ENCODE data around the gene CCL11.

CCL11 gene

DNA sequence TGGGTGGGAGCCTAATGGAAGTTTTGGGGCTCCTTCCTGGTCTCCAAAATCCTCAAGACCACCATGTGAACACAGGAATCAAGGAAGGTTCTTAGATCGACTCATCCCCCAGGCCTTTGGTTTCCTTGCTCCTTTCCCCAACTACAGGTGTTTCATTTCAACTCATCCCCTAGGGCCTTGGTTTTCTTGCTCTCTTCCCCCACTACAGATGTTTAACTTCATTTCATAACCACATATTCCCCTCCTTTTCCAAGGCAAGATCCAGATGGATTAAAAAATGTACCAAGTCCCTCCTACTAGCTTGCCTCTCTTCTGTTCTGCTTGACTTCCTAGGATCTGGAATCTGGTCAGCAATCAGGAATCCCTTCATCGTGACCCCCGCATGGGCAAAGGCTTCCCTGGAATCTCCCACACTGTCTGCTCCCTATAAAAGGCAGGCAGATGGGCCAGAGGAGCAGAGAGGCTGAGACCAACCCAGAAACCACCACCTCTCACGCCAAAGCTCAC is at the start of gene CCL11:
Gene CCL11 (plus strand): TSS at position 457 of the 507 bp plus-strand sequence. CDS start 67 bp downstream, outside the sequence.
- TF ChIP-seq GATA3 (IDR thresholded peaks at IDR 0.05; ENCODE audit: low read depth, low read length) (no peak), GATA2 (IDR thresholded peaks at IDR 0.05; ENCODE audit: low read depth, low read length) (no peak)

DNA sequence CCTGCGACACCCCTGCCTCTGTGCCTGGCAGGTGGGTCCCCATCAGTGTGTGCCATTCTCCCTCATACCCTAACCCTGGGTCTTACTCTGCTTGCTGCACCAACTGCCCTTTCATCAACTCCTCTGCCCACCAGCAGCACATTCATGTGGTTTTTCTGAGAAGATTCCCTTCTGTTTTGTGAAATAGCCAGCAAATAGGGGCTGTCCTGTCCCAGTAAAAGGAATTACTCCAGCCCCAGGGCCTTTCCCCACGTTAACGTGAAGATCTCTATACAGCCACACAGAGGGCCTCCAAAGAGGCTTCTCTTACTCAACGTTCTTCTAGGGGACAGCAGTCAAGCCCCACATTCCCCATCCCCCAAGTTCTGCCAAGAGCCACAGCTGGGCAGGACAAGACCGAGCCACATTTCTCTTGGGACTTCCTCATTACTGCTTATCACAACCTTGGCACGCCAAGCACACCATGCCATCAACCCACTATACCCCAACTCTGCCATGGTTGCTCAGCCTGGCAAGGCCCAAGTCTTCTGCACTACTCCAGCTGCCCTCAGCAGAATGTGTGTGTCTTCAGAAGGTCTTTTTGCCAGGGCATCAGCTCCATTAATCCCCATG is 49.2 kb upstream of the CCL11 start:
- TF ChIP-seq GATA2 (IDR thresholded peaks at IDR 0.05; ENCODE audit: low read depth, low read length) (no peak), GATA3 (IDR thresholded peaks at IDR 0.05; ENCODE audit: low read depth, low read length) (no peak)

DNA sequence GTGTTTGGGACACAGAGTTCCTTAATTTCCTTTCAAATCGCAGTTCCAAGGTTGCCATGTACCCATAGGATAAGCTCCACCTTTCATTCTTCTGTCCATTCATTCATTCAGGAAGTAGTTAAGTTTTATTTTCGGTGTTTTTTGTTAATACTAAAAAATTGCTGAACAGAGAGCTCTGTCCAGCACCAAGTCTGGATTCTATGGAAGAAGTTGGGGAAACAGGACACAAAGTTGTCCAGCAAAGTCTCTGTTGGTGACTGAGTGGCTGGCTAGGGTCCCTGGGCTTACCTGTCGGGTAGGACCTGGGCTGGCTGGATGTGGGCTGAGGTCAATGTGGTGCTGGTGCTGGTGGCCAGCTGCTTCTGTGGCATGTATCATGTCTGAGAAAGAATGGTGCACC is 48.1 kb upstream of the CCL11 start:
- TF ChIP-seq GATA2 (IDR thresholded peaks at IDR 0.05; ENCODE audit: low read depth, low read length) = no peak
- TF ChIP-seq GATA3 (IDR thresholded peaks at IDR 0.05; ENCODE audit: low read depth, low read length) = no peak

DNA sequence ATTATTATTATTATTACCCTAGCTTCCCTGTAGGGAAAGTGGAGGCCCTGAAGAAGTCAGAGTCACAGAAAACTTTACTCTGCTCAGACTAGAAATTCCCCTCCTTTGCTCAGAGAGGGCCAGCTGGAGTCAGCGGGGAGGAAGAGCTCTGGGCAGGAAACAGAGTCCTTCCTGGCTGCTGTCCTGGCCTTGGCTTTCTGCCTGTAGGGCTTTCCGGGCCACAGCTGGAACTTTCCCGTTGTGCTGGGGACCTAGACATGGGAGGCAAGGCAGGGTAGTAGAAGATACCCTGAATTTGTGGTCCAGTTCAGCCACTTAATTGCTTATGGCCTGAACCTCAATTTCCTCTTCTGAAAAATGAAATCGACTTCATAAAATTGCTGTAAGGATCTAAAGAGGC is 44.5 kb upstream of the CCL11 start:
- TF ChIP-seq GATA2 (IDR thresholded peaks at IDR 0.05; ENCODE audit: low read depth, low read length) (no peak), GATA3 (IDR thresholded peaks at IDR 0.05; ENCODE audit: low read depth, low read length) (no peak)

DNA sequence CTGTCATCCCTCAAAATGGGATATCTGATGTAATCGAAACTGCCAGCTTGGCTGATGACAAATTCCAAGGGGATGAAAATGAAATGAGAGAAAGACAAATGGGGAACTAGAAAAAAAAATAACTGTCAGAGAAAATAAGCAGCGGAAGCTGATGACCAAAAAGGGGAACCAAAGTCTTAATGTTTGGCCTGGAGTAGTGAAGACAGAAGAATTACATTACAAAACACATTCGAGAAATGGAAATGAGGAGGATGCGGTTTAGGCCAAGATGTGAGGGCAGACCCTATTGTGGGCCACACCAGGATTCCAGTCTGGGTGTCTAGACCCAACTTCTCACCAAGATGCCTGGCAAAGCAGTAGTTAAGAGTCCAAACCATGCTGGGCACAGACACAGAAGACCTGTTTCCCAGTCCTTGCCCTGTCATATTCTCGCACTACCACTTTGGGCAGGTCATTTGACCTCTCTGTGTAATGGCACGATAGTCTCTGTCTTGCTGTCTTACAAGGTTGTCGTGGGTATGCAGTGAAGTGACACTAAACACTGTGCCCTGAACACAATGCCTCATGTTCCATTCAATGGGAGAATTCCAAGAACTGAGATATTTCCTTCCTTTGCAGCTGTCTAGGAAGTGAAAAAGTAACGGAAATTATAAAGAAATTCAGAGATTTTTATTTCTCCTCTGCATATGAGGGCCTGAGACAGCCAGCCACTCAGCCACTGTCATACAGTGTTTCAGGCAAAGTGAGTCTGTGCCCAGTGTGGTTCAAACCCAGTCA is 42.8 kb upstream of the CCL11 start:
- TF ChIP-seq GATA2 (IDR thresholded peaks at IDR 0.05; ENCODE audit: low read depth, low read length) (no peak), GATA3 (IDR thresholded peaks at IDR 0.05; ENCODE audit: low read depth, low read length) (no peak)

DNA sequence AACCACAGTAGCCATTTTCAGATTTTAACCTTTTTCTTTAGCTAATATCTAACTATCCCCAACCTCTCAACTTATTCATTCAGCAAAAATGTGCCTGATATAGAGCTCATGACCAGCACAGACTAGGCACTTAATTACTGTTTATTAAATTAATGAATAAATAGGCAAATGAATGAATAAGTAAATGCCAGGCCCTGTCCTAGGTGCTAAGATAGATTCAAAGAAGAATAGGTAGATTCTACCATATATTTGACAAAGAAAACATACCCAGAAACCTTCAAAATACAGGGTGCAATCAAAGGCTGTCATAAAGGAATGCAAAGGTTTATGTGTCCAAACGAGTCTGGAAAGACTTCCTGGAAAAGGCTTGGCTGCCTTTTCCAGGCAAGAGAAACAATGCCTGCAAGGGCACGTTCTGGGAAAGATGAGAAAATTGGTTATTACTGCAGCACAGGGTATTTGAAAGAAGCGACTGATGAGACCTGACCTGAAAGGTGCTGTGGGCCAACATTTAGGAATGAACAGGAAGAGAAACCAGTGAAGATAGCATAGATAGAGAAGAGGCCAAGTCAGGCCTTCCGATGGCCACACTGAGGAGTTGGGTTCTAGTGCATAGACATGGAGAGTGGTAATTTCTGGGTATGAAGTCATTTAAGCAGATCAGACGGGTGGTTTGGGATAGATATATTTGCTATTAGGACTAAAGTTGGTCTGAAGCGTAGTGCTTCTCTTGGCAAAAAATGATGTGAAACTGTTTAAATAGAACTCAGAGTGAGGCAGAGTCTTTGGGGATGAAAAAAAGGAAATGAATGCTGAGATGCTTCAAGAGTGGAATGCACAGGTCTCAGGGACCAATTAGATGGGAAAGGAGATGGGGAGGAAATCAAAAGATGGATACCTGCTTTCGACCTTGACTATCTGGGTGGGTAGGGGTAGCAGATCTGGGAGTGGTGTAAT is 41.9 kb upstream of the CCL11 start:
- no peak for TF ChIP-seq GATA2 (IDR thresholded peaks at IDR 0.05; ENCODE audit: low read depth, low read length)

DNA sequence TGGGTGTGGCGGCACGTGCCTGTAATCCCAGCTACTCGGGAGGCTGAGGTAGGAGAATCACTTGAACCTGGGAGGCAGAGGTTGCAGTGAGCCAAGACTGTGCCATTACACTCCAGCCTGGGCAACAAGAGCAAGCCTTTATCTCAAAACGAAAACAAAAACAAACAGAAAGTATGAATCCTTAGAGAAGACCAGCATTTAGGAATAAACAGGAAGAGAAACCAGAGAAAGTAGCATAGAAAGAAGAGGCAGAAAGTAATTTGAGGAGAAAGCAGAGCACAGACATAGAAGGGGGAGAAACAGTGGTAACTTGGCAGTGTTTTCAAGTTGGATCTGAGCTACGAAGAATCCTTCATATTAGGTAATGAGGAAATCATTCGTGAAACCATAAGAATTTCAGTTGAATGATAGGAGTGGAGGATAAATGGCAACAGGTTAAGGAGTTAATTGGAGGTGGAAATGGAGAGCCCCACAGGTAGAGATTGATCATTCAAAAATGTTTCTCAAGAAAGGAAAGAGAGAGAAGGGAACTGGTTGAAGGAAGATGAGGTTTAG is 40.1 kb upstream of the CCL11 start:
- no peak for TF ChIP-seq GATA2 (IDR thresholded peaks at IDR 0.05; ENCODE audit: low read depth, low read length)
- TF ChIP-seq GATA3 (IDR thresholded peaks at IDR 0.05; ENCODE audit: low read depth, low read length) = no peak

DNA sequence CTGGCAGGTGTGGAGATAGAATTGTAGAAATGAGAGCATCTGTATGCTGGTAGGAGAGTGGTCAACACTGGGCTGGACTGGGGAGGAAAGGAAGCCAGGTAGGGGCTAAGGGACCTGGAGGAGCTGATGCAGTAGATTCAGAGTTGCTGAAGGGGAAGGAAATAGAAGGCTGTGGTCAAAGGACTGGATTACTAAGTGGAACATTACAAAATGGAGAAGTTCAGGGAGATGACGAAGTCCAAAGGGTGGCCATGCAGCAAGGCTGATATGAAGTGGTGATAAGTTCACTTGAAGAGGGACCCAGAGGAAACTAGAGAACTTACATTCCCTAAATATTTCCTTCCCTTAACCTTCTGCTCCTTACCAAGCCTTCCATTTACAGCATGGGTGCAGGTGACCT is 39.1 kb upstream of the CCL11 start:
- TF ChIP-seq GATA3 (IDR thresholded peaks at IDR 0.05; ENCODE audit: low read depth, low read length) = no peak
- no peak for TF ChIP-seq GATA2 (IDR thresholded peaks at IDR 0.05; ENCODE audit: low read depth, low read length)

DNA sequence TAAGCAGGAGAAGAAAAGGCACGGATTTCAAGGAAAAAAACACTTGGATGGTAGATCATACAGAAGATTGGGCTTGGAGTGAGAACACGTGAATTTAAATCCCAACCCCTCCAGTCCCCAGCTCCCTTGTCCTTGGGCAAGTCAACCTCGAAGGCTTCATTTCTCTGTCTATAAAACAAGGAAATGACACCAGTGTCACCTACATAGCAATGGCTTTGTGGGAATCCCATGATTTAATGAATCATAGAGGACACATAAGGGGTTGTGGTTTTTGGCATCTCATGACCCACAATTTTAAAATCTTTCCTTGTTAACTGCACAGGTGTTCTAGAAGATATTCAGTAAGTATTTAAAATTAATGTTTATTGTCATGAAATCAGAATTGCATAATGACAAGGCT is 38.7 kb upstream of the CCL11 start:
- TF ChIP-seq GATA2 (IDR thresholded peaks at IDR 0.05; ENCODE audit: low read depth, low read length) (no peak), GATA3 (IDR thresholded peaks at IDR 0.05; ENCODE audit: low read depth, low read length) (no peak)

DNA sequence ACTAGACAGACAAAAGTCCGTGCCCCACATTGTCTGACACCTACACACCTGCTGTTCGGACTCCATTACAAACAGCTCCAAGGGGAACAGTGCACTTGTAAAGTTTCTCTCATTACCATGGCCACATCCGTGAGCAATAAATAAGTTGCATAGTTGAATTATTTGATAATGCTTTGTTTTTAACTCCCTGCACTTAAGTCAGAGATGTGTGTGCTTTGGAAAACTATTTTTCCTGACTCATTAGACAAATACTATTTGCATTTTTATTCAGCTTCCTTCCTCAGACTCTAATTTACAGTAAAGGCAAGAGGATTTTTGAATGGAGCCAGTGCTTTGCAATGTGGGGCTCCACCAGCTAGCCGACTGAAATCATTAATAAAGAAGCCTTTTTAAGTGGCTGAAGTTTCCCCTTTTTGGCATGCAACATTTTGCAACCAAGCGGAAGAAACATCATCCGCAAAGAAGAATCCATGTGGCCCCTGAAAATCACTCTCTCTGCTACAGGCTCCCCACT is 37.0 kb upstream of the CCL11 start:
- TF ChIP-seq GATA3 (IDR thresholded peaks at IDR 0.05; ENCODE audit: low read depth, low read length) = no peak
- no peak for TF ChIP-seq GATA2 (IDR thresholded peaks at IDR 0.05; ENCODE audit: low read depth, low read length)

DNA sequence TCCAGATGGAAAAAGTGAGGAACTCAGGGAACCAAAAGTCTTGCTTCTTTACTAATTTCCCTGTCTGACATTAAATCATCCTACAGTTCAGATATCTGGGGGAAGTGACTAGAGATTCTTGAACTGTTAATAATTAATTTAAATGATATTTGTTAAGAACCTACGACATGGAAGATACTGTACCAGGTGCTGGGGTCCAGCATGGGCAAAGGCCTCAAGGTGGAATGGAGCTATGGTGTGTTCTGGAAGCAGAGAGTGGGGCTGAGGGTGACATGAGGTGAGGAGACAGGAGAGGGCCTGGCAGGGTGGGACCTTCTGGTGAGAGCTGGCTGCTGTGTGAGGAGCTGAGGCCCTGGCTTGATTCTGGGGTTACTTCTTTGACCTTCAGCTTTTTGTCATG is 36.5 kb upstream of the CCL11 start:
- TF ChIP-seq GATA2 (IDR thresholded peaks at IDR 0.05; ENCODE audit: low read depth, low read length) (no peak), GATA3 (IDR thresholded peaks at IDR 0.05; ENCODE audit: low read depth, low read length) (no peak)

DNA sequence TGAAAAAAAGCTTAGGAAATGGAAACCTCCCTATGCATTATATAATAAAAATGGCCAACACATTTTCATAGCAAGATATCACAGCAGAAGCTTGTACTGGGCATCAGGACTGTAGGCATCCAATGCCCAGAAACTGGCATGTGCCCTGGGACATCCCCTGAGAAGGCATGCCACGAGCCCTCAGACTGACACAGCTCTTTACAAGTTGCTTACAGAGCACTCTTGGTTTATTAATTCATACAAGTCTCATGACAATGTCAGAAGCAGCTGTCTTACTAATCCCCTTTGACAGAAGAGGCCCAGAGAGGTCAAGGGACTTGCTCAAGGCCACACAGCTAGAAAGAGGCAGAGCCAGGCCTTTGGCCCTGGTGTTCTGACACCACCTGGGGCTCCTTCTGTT is 36.1 kb upstream of the CCL11 start:
- TF ChIP-seq GATA2 (IDR thresholded peaks at IDR 0.05; ENCODE audit: low read depth, low read length) (no peak), GATA3 (IDR thresholded peaks at IDR 0.05; ENCODE audit: low read depth, low read length) (no peak)

DNA sequence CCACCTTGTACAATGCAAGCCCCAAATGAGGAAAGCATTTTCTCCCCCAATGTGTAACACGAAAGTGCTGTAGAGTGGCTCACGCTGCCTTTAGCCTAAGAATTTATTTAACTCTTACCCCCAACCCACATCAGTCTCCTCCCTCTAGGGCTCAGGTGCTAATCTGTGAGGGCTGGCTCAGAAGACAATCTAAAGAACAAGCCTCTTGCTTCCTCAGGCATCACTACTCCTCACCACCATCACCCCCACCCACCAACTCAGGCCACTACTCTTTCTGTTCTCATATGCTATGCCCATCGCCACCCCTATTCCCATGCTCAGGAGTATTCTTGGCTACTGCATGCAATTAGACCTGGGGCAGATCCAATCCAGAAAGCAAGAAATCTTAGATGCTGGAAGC is 34.4 kb upstream of the CCL11 start:
- TF ChIP-seq GATA2 (IDR thresholded peaks at IDR 0.05; ENCODE audit: low read depth, low read length) (no peak), GATA3 (IDR thresholded peaks at IDR 0.05; ENCODE audit: low read depth, low read length) (no peak)

DNA sequence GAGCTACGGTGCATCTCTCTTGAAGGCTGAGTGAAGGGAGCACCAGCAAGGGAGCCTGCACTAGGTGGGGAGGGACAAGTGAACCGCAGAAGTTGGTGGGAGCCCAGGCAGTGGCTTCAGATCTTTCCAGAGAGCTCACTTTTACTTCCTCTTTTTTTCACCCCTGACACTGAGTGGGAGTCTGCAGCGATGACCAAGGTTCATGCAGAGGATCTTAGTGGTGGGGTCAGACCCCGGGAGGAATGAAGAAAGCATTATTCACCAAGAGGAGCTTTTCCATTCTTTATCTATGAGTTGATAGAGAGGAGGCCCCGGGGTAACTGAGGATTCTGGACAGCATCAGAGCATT is 33.5 kb upstream of the CCL11 start:
- no peak for TF ChIP-seq GATA2 (IDR thresholded peaks at IDR 0.05; ENCODE audit: low read depth, low read length)
- TF ChIP-seq GATA3 (IDR thresholded peaks at IDR 0.05; ENCODE audit: low read depth, low read length) = no peak

Measured in SH-SY5Y (cell line).